ENCODE results near the gene MATK.

GRCh38 chr19:3775831-3776230 lies 10.3 kb downstream of the MATK start:
- no peak for TF ChIP-seq EZH2 (IDR thresholded peaks at IDR 0.05; ENCODE audit: insufficient read depth, poor library complexity, severe bottlenecking)
- no peak for TF ChIP-seq EZH2phosphoT487 (IDR thresholded peaks at IDR 0.05; ENCODE audit: insufficient read depth, low read depth)

Measured in GM23248 (cell line).